Measurements from ENCODE around the gene DGKB.

- TF ChIP-seq CTCF (IDR thresholded peaks at IDR 0.05), result no peak
- TF ChIP-seq POLR2A (IDR thresholded peaks at IDR 0.05), result no peak
- no peak for TF ChIP-seq EP300 (IDR thresholded peaks at IDR 0.05)
Observed at GRCh38 chr7:14258441-14258840, 644.1 kb downstream of the DGKB start.

Data from gastroesophageal sphincter (tissue), 3 donors.